Measurements from ENCODE around the gene MCF2L2.
"Not testable (repeated sequence)": the region's sequence is repeated elsewhere in the genome, so short reads cannot be mapped to it uniquely, and the experiment has no call there.

Gene MCF2L2, protein sequence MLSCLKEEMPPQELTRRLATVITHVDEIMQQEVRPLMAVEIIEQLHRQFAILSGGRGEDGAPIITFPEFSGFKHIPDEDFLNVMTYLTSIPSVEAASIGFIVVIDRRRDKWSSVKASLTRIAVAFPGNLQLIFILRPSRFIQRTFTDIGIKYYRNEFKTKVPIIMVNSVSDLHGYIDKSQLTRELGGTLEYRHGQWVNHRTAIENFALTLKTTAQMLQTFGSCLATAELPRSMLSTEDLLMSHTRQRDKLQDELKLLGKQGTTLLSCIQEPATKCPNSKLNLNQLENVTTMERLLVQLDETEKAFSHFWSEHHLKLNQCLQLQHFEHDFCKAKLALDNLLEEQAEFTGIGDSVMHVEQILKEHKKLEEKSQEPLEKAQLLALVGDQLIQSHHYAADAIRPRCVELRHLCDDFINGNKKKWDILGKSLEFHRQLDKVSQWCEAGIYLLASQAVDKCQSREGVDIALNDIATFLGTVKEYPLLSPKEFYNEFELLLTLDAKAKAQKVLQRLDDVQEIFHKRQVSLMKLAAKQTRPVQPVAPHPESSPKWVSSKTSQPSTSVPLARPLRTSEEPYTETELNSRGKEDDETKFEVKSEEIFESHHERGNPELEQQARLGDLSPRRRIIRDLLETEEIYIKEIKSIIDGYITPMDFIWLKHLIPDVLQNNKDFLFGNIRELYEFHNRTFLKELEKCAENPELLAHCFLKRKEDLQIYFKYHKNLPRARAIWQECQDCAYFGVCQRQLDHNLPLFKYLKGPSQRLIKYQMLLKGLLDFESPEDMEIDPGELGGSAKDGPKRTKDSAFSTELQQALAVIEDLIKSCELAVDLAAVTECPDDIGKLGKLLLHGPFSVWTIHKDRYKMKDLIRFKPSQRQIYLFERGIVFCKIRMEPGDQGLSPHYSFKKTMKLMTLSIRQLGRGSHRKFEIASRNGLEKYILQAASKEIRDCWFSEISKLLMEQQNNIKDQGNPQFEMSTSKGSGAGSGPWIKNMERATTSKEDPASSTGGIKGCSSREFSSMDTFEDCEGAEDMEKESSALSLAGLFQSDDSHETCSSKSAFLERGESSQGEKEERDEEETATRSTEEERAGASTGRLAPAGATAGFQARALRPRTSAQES

DNA sequence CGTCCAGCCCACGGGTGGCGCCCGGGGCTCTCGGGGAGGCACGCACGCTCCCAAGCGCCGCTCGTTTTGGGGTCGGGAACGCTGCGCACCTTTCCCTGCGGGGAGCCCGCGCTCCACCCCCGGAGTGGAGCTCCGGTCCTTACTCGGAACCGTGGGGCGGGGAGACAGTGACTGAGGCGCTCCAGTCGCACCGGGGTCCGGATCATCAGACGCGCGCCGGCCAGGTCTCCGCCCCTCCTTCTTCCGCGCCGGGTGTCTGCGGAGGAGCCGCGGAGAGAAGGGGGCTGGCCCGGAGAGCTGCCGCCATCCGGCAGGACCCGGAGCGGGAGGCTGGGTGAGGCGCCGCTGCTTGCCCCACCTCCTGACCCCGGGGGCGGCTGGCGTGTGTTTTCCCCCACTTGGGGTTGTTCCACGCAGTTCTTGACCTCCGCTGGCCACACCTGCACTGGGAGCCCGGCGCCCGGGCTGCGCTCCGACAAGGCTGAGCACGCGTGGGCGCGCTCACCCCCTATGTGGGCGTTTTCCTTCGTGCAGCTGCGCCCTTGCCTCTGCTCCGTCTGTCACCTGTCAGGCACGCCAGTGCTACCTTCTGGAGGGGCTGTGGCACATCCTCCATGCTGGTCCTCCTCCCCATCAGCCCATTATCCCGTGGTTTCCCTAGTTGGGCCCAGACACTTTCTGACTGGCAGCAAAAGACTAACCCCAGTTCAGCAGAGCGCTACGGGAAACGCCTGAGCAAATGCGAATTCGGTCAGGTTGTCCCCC, at the start of gene MCF2L2:
TSS of gene MCF2L2 (minus strand) at position 173 of the 765 bp plus-strand sequence. CDS start 642 bp downstream, outside the sequence.
- peak; percentile 61 for DNase-seq

DNA sequence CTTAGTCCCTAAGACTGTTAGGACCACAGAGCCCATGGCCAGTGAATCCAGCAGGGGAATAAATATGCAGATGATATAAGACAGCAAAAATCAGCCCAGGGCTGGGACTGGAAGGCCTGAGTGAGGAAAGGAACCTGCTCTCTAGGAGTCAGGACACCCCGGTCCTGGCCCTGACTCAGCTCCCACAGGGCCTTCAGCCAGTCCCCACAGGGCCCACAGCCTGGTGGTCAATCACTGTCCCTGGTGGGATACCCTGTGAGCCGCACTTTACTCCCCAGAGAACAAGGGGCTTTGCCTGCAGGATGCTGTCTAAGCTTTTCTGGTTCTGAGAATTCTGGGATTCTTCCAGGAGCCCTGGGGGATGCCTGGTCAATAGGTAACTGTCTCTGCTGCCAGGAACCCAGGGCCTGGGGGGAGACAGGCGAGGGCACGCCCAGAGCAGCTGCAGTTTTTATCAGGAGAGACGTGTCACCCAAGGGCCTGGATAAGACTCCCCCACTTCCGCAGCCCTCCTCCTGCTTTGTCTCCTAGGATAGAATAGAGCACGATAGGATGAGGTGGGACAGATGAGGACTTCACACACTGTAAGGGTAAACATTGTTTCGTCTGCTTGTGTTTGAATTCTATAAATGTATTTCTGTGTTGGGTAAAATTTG, 49.5 kb upstream of the MCF2L2 start:
- DNase-seq = no peak

DNA sequence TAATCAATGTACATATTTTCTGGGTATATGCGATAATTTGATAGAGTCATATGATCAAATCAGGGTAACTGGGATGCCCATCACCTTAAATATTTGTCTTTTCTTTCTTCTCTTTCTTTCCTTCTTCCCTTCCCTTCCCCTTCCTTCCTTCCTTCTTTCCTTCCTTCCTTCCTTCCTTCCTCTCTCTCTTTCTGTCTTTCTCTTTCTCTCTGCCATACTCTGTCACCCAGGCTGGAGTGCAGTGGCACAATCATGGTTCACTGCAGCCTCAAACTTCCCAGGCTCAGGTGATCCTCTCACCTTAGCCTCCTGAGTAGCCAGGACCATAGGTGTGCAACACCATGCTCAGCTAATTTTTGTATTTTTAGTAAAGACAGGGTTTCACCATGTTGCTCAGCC, 47.3 kb upstream of the MCF2L2 start:
- DNase-seq = not testable (repeated sequence)

DNA sequence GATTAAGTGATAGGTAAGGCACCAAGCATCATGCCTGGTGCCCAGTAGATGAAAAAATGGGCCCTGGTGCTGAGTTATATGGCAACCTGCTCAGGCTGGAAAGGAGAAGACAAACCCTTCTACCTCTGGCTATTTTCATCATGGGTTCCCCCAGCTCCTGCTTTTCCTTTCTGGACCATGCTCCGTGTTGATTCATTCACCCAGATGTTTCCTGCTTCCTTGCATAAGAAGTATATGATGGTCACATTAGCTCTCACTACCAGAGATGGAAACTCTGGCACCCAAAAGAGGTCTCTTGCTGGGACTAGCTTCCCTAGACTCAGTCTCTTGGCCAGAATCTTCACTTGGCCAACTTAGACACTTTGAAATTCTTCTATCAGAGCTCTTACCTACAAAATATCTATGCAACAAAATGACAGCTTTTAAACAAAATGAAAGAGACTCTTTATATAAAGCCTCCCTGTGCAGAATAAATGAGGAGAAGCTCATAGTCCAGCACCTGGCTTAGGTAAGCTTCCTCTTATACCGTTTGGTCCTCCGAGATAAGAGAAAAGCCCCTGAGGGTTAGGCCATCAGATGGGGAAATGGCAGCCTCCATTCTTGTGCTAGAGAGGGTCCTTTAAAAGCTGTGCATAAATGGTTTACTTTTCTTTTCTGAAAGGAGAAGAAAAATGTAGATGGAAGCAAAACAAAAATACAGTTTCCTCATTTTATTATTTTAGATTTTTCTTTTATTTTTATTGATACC, 46.8 kb upstream of the MCF2L2 start:
- DNase-seq = no peak

DNA sequence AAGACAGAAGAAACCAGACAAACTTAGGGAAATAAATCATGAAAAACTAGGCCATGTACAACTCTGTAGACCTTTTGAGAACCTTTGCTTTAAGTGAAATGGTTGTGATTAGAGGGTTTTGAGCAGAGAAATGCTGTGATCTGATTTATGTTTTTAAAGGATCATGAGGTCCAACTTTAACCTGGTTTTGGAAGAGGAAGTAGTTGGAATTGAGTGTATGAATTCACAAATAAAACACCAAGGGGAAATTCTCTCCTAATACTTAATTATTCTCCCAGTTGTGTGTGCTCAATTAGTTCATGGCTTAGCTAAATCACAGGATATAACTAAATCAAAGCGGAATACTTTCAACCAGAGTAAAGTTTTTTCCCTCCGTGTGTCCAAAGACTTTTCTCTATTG, 45.5 kb upstream of the MCF2L2 start:
- no peak for DNase-seq

DNA sequence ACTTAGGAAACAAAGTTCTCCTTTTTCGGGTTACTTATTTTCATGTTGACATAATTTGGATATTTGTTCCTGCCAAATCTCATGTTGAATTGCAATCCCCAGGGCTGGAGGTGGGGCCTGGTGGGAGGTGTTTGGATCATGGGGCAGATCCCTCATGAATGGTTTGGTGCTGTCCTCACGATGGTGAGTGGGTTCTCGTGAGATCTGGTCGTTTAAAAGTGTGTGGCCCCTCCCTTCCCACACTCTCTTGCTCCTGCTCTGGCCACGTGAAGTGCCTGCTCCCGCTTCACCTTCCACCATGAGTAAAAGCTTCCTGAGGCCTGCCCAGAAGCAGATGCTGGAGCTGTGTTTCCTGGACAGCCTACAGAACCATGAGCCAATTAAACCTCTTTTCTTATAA, 43.7 kb upstream of the MCF2L2 start:
- no peak for DNase-seq

DNA sequence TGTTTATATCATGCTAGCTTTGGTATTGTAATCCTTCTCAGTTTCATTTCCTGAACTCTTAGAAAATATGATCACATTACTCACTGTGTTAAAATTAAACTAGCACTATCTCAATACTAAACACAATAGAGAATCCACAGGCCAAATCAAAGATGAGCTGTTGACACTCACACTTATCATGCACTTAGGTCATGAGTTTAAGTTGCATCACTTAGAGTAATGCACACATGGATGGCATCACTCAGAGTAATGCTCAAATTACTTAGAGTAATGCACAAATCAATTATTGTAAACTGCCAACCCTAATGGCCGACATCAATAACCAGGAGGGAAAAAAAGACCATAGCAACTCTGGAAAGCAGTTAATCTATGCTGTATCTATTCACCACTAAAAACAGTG, 40.0 kb upstream of the MCF2L2 start:
- no peak for DNase-seq

DNA sequence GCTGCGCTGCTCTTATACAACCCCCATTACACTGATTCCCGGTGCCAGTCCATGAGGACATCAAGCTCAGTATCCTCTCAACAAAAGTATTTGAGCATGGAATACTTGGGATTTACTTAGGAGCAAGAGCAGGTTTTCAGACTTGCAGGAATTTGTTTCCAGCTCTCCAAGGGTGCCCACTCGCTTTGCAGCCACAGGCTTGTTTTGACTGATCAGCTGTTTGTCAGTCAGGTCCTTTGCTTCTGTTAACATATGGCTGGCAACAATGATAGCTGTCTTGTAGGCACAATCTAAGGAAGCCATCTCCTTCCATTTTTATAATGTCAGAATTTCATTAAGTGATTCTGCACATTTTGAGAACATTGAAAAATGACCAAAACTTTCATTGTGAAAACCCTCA, 38.2 kb upstream of the MCF2L2 start:
- no peak for DNase-seq

DNA sequence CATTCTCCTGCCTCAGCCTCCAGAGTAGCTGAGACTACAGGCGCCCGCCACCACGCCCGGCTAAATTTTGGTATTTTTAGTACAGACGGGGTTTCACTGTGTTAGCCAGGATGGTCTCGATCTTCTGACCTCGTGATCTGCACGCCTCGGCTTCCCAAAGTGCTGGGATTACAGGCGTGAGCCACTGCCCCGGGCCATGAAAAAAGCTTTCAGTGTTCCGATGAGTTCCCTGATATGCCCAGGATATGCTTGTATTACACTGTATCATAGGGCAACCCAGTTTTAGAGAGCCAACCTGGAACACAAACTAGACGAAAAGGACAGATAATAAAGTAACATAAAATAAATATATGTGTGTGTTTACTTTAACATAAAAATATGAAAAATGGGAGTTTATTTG, 37.3 kb upstream of the MCF2L2 start:
- DNase-seq = not testable (repeated sequence)

DNA sequence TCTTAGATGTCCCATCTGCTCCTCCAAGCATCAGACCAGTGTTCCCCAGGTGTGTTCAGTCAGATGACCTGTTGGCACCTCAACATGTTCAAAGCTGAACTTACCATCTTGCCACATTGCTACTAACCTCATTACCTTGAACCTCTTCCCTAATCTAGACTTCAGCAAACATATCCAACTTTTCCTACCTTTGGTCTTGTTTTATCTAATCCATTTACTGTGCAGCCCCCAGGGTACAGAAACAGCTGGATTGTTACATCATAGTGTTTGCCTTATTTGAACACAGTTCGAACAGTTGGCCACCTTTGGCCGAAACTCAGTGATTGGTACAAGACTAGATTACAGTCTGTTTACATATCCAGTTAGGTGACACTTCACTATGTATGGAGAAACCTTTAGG, 36.1 kb upstream of the MCF2L2 start:
- no peak for DNase-seq

DNA sequence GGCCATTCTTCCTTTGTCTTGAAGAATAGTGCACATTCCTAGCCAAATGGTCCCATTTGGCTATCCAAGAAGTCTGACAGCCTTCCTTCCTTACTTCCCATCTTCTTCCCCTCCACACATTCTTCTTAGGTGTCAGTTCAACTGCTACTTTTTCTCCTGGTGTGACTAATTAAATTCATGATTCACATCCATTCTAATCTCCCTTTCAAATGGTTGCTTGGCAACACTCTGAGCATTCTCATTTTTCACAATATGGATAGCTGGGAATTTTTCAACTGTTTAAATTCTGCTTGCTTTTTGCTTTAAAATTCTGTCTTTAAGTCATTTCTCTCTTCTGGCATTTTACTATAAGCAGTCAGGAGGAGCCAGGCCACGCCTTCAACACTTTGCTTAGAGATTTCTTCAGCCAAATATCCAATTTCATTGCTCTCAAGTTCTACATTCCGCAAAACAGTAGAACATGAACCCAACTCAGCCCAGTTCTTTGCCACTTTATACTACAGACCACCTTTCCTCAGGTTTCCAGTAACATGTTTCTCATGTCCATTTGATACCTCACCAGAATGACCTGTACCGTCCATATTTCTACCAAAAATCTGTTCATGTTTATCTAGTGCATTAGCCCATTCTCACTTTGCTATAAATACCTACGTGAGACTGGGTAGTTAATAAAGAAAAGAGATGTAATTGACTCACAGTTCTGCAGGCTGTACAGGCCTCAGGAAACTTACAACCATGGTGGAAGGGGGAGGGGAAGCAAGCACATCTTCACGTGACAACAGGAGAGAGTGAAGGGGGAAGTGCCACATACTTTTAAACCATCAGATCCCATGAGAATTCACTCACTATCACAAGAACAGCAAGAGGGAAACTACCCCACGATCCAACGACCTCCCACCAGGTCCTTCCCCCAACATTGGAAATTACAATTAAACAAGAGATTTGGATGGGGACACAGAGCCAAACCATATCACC, 31.9 kb upstream of the MCF2L2 start:
- DNase-seq = no peak

DNA sequence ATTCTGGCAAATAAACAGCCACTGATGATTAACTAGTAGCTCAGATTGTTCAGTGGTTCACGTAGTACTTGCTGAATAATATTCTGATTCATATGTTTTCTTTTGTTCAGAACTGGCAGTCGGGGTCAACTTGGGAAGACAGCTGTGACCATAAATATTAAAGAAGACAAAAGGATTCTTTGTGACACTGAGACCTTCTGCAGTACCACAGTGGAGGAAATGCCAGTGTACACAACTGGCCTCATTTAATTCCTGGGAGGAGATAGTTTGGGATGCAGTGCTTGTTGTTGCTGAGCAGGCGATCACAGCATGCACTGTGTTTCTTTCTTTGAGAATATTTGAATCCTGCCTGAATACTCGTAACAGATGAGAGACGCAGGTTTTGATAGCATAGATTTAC, 26.7 kb upstream of the MCF2L2 start:
- DNase-seq = no peak

DNA sequence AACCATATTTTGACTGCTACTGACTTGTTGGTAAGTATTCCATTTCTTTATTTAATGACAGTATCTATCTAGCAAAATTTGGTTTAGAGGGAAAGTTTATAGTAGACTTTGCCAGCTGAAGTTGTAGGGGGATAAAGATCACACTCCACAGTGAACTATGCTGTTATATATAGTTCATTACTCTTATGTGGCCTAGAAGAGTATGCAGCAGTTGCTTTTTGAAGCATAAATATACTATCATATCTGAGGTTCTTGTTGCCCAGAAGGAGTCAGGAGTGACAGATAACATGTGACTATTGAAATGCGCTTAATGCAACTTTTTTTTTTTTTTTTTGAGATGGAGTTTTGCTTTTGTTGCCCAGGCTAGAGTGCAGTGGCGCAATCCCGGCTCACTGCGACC, 25.6 kb upstream of the MCF2L2 start:
- DNase-seq = no peak

DNA sequence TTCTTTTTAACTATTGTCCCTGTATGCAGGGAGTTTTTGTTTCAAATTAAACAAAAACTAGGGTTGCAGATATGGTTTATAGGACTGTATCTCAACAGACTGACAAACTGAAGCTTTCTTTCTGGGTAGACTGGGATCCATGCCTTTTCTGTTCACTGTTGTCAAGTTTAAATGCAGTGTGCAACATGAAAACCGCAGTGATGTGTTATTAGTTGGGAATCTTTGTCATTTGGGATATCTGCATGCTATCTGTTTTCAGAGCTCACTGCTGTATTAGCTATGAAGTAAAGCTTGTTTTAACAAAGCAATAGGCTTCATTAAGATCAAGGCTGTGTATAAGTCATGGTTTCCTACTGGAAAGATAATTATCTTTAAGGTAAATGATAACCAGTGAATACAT, 21.4 kb upstream of the MCF2L2 start:
- DNase-seq = no peak

DNA sequence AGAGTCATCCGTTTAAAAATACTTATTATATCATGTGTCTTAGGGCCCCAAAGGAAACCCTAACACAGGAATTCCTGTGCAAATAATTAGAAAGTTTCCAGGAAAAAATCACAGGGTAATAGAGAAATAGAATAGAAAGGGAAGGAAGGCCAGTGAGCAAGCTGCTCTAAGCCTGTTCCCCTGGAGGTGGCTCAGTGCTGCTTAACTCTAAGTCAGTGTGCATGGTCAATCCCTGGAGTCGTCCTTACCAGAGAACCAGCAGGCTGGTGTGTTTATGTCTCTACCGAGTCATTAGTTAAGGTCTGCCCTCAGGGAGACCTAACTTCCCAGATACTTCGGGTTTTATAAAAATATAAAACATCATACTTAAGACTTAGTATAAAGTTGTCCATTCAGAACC, 21.0 kb upstream of the MCF2L2 start:
- DNase-seq = no peak

DNA sequence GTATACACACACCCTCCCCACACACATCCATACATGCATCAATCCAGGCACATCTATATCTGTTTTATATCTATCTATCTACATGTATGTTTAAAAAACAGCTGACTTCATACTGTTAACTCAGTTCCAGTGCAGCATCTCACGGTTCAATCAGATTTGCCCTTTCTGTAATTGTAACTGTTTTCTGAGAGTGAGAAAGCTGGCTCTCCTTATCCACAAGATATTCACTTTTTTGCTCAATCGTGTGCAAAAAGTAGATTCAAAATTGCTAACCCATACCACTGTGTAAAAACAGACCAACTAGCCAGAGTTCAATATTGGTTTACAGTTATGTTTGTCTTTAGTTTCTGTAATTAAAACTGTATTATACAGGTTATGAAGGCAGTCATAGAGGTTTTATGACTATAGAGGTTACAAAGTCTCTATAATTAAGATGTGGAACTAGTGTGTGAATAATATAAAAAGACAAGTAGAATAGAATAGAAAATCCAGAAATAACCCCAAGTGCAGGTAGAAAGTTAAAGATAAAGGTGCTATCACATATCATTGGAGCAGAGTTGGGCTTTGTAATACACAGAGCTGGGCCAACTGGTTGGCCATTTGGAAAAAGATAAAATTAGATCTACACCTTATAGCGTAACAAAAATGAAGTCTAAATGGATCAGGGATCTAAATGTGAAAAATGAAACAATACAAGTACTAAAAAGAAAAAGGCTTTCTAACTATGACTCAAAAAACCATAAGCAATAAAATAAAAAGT, 20.1 kb upstream of the MCF2L2 start:
- no peak for DNase-seq

DNA sequence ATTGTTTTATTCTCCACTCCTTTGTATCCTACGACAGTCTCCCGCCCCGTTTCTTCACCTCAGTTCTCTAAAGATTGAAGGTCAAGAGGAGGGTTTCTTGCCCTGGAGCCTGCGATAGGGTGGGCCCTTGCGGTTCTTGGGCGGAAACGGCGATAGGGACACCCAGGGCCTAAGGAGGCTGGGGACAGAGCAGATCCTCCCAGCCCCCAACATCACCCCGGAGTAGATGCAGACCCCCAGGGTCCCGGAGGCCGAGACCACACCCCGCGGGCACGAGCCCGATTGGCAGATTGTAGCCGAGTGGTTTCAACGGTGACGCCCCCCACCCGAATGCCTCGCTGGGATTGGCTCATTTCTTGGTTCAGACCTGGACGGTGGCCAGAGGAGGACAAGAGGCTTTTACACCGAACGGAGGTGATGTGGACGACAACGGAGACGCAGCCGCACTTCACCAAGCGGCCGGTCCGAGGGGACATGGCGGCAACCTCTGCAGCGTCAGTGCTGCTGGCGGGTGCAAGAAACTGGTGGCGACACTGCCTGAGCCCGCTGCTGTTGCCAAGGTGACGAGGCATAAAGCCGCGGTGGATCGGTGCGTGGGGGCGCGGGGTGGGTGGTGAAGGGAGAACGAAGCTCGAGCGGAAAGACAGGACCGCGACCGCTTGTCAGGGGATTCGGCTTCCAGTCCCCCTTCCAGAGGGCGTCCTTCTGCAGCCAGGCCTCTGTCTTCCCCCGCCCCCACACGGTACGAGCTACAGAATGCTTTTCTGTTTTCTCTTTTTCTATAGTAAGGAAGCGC, 19.0 kb upstream of the MCF2L2 start:
- peak; percentile 57 for DNase-seq

DNA sequence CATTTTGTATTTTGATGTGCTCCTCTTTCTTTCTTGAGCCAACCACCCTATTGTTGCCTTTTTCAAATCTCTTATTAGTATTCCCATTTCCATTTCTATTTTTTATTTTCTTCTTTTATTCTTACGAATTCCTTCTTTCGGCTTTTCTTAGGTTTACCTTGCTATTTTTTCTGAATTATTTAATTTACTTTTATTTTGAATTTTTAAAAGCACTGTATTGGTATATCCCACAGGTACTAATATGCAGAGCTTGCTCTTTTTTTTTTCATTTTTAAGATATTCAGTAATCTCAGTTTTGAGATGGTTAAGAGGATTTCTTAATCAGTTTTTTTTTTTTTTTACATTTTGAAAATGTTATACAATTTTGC, 18.4 kb upstream of the MCF2L2 start:
- no peak for DNase-seq

DNA sequence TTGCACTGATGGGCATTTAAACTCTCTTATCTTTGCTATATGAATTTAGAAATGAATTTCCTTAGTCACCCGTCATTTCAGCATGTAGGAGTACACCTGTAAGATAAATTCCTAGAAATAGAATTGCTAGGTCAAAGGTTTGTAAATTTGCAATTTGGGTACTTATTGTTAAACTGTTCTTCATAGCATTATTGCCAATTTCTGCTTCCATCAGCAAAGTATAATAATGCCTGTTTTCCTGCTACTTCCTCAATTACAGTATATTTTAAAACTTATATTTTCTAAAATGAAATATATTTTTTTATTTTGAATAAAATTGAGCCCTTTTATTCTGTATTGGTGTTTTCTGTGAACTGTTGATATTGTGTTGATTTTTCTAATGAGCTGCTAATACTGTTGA, 16.3 kb upstream of the MCF2L2 start:
- no peak for DNase-seq
